ENCODE results near the gene PCDHGB6. TPM values are rescaled to one million over a fixed set of nuclear protein-coding genes. Genes with fewer than 3 reads are reported as not detected.

Gene PCDHGB6
- total and polyA plus RNA-seq, 9 of the 15 experiments (the other 6 are each of a cell fraction or from before 2014, with no cell fraction given): 0.01 to 0.11 (median 0.07) TPM; not detected in 1

DNA sequence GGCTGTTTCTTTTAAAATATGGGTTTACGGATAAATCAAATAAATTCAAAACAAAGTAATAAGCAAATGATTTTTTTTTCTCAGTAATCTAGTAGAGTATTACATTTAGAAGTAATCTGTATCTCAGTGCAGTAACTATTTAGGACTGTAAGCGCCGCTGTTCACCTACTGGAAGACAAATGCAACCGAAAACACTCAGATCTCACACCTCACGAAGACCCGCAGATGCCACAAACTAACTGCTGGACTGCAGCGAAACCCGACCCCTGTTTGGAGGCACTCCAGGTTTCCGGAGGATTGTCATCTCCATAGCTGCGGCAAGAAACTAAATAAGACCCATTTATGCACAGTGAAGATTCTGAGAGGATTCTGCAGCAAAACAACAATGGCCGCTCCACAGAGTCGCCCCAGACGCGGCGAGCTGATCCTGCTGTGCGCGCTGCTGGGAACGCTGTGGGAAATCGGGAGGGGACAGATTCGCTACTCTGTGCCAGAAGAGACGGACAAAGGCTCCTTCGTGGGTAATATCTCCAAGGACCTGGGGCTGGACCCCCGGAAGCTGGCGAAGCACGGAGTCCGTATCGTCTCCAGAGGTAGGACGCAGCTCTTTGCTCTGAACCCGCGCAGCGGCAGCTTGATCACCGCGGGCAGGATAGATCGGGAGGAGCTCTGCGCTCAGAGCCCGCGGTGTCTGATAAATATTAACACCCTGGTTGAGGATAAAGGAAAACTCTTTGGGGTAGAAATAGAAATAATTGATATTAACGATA is 15.2 kb upstream of the PCDHGB6 start, which contains the start of gene PCDHGA8 (continued):
- TF ChIP-seq, protein P1, sequence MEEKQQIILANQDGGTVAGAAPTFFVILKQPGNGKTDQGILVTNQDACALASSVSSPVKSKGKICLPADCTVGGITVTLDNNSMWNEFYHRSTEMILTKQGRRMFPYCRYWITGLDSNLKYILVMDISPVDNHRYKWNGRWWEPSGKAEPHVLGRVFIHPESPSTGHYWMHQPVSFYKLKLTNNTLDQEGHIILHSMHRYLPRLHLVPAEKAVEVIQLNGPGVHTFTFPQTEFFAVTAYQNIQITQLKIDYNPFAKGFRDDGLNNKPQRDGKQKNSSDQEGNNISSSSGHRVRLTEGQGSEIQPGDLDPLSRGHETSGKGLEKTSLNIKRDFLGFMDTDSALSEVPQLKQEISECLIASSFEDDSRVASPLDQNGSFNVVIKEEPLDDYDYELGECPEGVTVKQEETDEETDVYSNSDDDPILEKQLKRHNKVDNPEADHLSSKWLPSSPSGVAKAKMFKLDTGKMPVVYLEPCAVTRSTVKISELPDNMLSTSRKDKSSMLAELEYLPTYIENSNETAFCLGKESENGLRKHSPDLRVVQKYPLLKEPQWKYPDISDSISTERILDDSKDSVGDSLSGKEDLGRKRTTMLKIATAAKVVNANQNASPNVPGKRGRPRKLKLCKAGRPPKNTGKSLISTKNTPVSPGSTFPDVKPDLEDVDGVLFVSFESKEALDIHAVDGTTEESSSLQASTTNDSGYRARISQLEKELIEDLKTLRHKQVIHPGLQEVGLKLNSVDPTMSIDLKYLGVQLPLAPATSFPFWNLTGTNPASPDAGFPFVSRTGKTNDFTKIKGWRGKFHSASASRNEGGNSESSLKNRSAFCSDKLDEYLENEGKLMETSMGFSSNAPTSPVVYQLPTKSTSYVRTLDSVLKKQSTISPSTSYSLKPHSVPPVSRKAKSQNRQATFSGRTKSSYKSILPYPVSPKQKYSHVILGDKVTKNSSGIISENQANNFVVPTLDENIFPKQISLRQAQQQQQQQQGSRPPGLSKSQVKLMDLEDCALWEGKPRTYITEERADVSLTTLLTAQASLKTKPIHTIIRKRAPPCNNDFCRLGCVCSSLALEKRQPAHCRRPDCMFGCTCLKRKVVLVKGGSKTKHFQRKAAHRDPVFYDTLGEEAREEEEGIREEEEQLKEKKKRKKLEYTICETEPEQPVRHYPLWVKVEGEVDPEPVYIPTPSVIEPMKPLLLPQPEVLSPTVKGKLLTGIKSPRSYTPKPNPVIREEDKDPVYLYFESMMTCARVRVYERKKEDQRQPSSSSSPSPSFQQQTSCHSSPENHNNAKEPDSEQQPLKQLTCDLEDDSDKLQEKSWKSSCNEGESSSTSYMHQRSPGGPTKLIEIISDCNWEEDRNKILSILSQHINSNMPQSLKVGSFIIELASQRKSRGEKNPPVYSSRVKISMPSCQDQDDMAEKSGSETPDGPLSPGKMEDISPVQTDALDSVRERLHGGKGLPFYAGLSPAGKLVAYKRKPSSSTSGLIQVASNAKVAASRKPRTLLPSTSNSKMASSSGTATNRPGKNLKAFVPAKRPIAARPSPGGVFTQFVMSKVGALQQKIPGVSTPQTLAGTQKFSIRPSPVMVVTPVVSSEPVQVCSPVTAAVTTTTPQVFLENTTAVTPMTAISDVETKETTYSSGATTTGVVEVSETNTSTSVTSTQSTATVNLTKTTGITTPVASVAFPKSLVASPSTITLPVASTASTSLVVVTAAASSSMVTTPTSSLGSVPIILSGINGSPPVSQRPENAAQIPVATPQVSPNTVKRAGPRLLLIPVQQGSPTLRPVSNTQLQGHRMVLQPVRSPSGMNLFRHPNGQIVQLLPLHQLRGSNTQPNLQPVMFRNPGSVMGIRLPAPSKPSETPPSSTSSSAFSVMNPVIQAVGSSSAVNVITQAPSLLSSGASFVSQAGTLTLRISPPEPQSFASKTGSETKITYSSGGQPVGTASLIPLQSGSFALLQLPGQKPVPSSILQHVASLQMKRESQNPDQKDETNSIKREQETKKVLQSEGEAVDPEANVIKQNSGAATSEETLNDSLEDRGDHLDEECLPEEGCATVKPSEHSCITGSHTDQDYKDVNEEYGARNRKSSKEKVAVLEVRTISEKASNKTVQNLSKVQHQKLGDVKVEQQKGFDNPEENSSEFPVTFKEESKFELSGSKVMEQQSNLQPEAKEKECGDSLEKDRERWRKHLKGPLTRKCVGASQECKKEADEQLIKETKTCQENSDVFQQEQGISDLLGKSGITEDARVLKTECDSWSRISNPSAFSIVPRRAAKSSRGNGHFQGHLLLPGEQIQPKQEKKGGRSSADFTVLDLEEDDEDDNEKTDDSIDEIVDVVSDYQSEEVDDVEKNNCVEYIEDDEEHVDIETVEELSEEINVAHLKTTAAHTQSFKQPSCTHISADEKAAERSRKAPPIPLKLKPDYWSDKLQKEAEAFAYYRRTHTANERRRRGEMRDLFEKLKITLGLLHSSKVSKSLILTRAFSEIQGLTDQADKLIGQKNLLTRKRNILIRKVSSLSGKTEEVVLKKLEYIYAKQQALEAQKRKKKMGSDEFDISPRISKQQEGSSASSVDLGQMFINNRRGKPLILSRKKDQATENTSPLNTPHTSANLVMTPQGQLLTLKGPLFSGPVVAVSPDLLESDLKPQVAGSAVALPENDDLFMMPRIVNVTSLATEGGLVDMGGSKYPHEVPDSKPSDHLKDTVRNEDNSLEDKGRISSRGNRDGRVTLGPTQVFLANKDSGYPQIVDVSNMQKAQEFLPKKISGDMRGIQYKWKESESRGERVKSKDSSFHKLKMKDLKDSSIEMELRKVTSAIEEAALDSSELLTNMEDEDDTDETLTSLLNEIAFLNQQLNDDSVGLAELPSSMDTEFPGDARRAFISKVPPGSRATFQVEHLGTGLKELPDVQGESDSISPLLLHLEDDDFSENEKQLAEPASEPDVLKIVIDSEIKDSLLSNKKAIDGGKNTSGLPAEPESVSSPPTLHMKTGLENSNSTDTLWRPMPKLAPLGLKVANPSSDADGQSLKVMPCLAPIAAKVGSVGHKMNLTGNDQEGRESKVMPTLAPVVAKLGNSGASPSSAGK (IDR thresholded peaks at IDR 0.05): peak; percentile 63
- TF ChIP-seq, protein P2, sequence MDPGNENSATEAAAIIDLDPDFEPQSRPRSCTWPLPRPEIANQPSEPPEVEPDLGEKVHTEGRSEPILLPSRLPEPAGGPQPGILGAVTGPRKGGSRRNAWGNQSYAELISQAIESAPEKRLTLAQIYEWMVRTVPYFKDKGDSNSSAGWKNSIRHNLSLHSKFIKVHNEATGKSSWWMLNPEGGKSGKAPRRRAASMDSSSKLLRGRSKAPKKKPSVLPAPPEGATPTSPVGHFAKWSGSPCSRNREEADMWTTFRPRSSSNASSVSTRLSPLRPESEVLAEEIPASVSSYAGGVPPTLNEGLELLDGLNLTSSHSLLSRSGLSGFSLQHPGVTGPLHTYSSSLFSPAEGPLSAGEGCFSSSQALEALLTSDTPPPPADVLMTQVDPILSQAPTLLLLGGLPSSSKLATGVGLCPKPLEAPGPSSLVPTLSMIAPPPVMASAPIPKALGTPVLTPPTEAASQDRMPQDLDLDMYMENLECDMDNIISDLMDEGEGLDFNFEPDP (CRISPR knock-in tag; IDR thresholded peaks at IDR 0.05): no peak
- TF ChIP-seq TCFL5 (CRISPR knock-in tag; conservative IDR thresholded peaks at IDR 0.05) (no peak), SMARCE1 (IDR thresholded peaks at IDR 0.05) (no peak), YBX1 (IDR thresholded peaks at IDR 0.05) (no peak), FOXA3 (CRISPR knock-in tag; conservative IDR thresholded peaks at IDR 0.05 in 1 of 2, IDR thresholded peaks at IDR 0.05 in 1 of 2) (no peak), NRF1 (conservative IDR thresholded peaks at IDR 0.05 in 1 of 2, IDR thresholded peaks at IDR 0.05 in 1 of 2) (0 out of 4 replicates have a peak, but pooled peaks of 1 of the 2 experiments have one; percentile 17), ZNF311 (CRISPR knock-in tag; IDR thresholded peaks at IDR 0.05) (no peak), RAD21 (CRISPR knock-in tag; conservative IDR thresholded peaks at IDR 0.05 in 1 of 2, IDR thresholded peaks at IDR 0.05 in 1 of 2) (peak; percentile 21 to 35; a peak in 3 of 4 replicates), NR2F6 (CRISPR knock-in tag; IDR thresholded peaks at IDR 0.05) (no peak)
- TF ChIP-seq, protein P3, sequence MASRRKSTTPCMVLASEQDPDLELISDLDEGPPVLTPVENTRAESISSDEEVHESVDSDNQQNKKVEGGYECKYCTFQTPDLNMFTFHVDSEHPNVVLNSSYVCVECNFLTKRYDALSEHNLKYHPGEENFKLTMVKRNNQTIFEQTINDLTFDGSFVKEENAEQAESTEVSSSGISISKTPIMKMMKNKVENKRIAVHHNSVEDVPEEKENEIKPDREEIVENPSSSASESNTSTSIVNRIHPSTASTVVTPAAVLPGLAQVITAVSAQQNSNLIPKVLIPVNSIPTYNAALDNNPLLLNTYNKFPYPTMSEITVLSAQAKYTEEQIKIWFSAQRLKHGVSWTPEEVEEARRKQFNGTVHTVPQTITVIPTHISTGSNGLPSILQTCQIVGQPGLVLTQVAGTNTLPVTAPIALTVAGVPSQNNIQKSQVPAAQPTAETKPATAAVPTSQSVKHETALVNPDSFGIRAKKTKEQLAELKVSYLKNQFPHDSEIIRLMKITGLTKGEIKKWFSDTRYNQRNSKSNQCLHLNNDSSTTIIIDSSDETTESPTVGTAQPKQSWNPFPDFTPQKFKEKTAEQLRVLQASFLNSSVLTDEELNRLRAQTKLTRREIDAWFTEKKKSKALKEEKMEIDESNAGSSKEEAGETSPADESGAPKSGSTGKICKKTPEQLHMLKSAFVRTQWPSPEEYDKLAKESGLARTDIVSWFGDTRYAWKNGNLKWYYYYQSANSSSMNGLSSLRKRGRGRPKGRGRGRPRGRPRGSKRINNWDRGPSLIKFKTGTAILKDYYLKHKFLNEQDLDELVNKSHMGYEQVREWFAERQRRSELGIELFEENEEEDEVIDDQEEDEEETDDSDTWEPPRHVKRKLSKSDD (conservative IDR thresholded peaks at IDR 0.05; ENCODE audit: low read length): no peak

All from K562 (cell line).